Measurements from ENCODE around the gene LINGO1. TPM values are rescaled to one million over a fixed set of nuclear protein-coding genes. Genes with fewer than 3 reads are reported as not detected.

Gene LINGO1
- polyA plus RNA-seq, 1 of the 3 experiments (the other 2 are of a cell fraction): 0.56 TPM

GRCh38 chr15:77578641-77579372 is 53.9 kb downstream of the LINGO1 start:
- no peaks in the 10 kb centered on the region for H3K36me3 ChIP-seq (replicated peaks in 1 of 2; ENCODE audit: control insufficient read depth in 1 of 2, insufficient read depth in 2 of 2, low read length in 1 of 2)
- no peak overlapping the region for H3K4me3 ChIP-seq (ENCODE audit: low read depth in 2 of 2, low read length in 1 of 2)
- no peak overlapping the region for H2AFZ ChIP-seq (ENCODE audit: low read depth)
- POLR2A ChIA-PET: no interaction called here
- DNase-seq: no peak
- no peaks in the 10 kb centered on the region; the same call in 1 of the 2 replicates for H3K27me3 ChIP-seq (ENCODE audit: insufficient read depth)
- no peaks in the 10 kb centered on the region for H3K9me2 ChIP-seq
- no peaks in the 10 kb centered on the region for H3K79me2 ChIP-seq (ENCODE audit: insufficient read depth)
- peaks cover 0 to 32% of the 10 kb centered on the region in 2 experiments; a peak in 2 of 4 replicates for H3K4me1 ChIP-seq (ENCODE audit: control insufficient read depth in 1 of 2, insufficient read depth in 2 of 2, low read depth in 1 of 2, low read length in 1 of 2)
- no peak overlapping the region for H3K9ac ChIP-seq
- CTCF ChIA-PET: interaction anchor here (0.9 to 3.0 kb wide), 3 partner anchors 29 to 679 kb away, joined by 3 to 14 read pairs (median 3); no protein-coding TSS in a partner anchor
- H4K20me1 ChIP-seq (ENCODE audit: insufficient read depth): no peaks in the 10 kb centered on the region
- WGBS (ENCODE audit: low lambda C conversion rate): 77% methylated on average over 13 of the region's 15 CpGs
- H3K4me2 ChIP-seq: no peak overlapping the region
- no peaks in the 10 kb centered on the region for H3F3A ChIP-seq (replicated peaks; ENCODE audit: insufficient read depth)
- TF ChIP-seq EP300 (IDR thresholded peaks at IDR 0.05; ENCODE audit: borderline replicate concordance in 1 of 2, low read depth in 1 of 2, low read length in 1 of 2): no peak
- no peak for TF ChIP-seq FOXM1 (IDR thresholded peaks at IDR 0.05; ENCODE audit: low read depth)
- no peak for TF ChIP-seq YY1 (IDR thresholded peaks at IDR 0.05; ENCODE audit: low read depth)
- TF ChIP-seq RFX5 (IDR thresholded peaks at IDR 0.05; ENCODE audit: low read length): no peak
- H3K9me3 ChIP-seq: no peaks in the 10 kb centered on the region
- no peak overlapping the region for H3K27ac ChIP-seq (ENCODE audit: low read depth in 2 of 2, low read length in 1 of 2)

DNA sequence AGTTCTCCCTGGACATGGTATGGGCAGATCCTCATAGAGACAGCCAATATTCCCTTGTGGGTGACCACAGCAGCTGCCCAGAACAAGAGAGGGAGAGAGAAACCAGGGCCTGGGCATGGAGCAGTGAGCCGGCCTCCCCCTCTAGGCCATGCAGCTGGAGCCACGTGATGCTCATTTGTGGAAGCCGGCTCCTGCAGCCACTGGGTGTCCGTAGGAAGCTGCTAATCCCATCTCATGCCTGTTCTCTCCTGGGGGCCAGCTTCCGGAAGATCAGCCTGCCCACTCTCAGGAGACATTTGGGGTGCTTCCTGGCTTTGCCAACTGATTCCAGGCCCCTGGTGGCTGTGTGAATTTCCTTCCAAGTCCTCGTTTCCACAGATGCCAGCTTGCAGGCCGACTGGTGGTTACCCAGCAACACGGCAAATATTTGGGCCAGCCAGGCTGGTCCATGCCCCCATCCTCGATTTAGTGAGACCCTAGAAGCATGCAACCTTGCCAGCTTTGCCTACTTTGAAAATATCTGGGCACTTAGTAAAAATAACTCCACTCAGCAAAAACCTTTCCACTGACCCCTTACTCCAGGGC is 55.3 kb downstream of the LINGO1 start:
- CTCF ChIA-PET: interaction anchor here (0.6 to 3.0 kb wide), 5 partner anchors 10 to 244 kb away, joined by 3 to 14 read pairs (median 4); no protein-coding TSS in a partner anchor

More for the DNA sequence above, 55.3 kb downstream of the LINGO1 start:
- no peak overlapping the region for H2AFZ ChIP-seq (ENCODE audit: low read depth)
- H4K20me1 ChIP-seq (ENCODE audit: insufficient read depth): no peaks in the 10 kb centered on the region
- 55% methylated on average over 5 of the region's 9 CpGs for WGBS (ENCODE audit: low lambda C conversion rate)
- H3K9me3 ChIP-seq: no peaks in the 10 kb centered on the region
- TF ChIP-seq MXI1 (IDR thresholded peaks at IDR 0.05; ENCODE audit: low read depth, low read length) (no peak), FOXM1 (IDR thresholded peaks at IDR 0.05; ENCODE audit: low read depth) (no peak), CHD2 (IDR thresholded peaks at IDR 0.05; ENCODE audit: low read length, partially characterized antibody) (no peak), MEF2A (IDR thresholded peaks at IDR 0.05; ENCODE audit: borderline replicate concordance, low read depth) (no peak), RCOR1 (IDR thresholded peaks at IDR 0.05; ENCODE audit: low read length) (no peak), IRF3 (IDR thresholded peaks at IDR 0.05; ENCODE audit: low read depth, low read length) (no peak), ELF1 (IDR thresholded peaks at IDR 0.05) (no peak), GATA2 (CRISPR knock-in tag; IDR thresholded peaks at IDR 0.05) (no peak), RAD21 (IDR thresholded peaks at IDR 0.05; ENCODE audit: low read length) (no peak), YY1 (IDR thresholded peaks at IDR 0.05; ENCODE audit: low read depth) (no peak), GABPA (IDR thresholded peaks at IDR 0.05; ENCODE audit: low read depth) (no peak)
- TF ChIP-seq, protein P1, sequence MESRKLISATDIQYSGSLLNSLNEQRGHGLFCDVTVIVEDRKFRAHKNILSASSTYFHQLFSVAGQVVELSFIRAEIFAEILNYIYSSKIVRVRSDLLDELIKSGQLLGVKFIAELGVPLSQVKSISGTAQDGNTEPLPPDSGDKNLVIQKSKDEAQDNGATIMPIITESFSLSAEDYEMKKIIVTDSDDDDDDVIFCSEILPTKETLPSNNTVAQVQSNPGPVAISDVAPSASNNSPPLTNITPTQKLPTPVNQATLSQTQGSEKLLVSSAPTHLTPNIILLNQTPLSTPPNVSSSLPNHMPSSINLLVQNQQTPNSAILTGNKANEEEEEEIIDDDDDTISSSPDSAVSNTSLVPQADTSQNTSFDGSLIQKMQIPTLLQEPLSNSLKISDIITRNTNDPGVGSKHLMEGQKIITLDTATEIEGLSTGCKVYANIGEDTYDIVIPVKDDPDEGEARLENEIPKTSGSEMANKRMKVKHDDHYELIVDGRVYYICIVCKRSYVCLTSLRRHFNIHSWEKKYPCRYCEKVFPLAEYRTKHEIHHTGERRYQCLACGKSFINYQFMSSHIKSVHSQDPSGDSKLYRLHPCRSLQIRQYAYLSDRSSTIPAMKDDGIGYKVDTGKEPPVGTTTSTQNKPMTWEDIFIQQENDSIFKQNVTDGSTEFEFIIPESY (IDR thresholded peaks at IDR 0.05; ENCODE audit: borderline replicate concordance, low read depth): no peak
- H3K36me3 ChIP-seq (replicated peaks in 1 of 2; ENCODE audit: control insufficient read depth in 1 of 2, insufficient read depth in 2 of 2, low read length in 1 of 2): no peaks in the 10 kb centered on the region
- H3K27ac ChIP-seq (ENCODE audit: low read depth in 2 of 2, low read length in 1 of 2): peak overlapping the region in 1 of 2 experiments; percentile 4; a peak in 1 of 4 replicates
- H3K27me3 ChIP-seq (ENCODE audit: insufficient read depth): no peaks in the 10 kb centered on the region; the same call in 1 of the 2 replicates
- peak; percentile 71 for DNase-seq
- no peaks in the 10 kb centered on the region for H3K9me2 ChIP-seq
- POLR2A ChIA-PET: no interaction called here
- H3F3A ChIP-seq (replicated peaks; ENCODE audit: insufficient read depth): no peaks in the 10 kb centered on the region
- H3K4me1 ChIP-seq (ENCODE audit: control insufficient read depth in 1 of 2, insufficient read depth in 2 of 2, low read depth in 1 of 2, low read length in 1 of 2): peaks cover 0 to 32% of the 10 kb centered on the region in 2 experiments; a peak in 2 of 4 replicates
- H3K4me2 ChIP-seq: no peak overlapping the region
- no peak overlapping the region for H3K4me3 ChIP-seq (ENCODE audit: low read depth in 2 of 2, low read length in 1 of 2)
- H3K9ac ChIP-seq: no peak overlapping the region
- H3K79me2 ChIP-seq (ENCODE audit: insufficient read depth): no peaks in the 10 kb centered on the region

All from SK-N-SH (cell line).